ENCODE data around the gene TMEM45B.
"Not testable (repeated sequence)": the region's sequence is repeated elsewhere in the genome, so short reads cannot be mapped to it uniquely, and the experiment has no call there.

The TMEM45B gene

DNA sequence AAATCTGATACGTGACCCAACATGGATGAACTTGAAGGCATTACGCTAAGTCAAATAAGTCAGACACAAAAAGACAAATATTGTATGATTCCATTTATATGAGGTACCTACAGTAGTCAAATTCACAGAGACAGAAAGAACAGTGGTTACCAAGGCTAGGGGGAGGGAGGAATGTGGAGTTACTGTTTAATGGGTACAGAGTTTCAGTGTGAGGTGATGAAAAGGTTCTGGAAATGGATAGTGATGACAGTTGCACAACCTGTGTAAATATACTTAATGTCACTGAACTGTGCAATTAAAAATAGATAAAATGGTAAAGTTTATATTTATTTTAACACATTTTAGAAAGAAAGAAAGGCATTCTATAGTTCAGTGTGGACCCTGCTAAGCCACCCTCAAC lies 24.1 kb upstream of the TMEM45B start:
- H3K4me3 ChIP-seq (ENCODE audit: low read length): no peak overlapping the region
- TF ChIP-seq ZNF274 (IDR thresholded peaks at IDR 0.05; ENCODE audit: low read depth, low read length): no peak

DNA sequence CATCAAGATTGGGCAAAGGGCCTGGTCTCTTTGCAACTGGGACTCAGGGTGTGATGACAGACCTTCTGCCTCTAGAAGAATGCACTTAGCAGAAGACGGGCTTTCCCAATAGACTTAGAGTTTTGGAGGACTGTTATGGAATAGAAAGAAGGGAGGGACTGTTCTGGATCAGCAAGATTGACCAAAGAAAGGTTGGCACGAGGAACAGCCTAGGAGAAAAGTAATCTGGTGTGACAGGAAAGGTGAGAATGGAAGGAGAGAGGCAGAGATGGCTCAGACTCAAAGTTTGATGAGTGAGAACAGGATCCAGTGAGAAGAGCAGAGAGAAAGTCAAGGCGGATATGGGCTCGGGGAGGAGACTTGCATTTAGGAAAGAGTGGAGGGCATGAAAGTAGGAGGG lies 23.0 kb upstream of the TMEM45B start:
- no peak overlapping the region for H3K4me3 ChIP-seq (ENCODE audit: low read length)
- no peak for TF ChIP-seq ZNF274 (IDR thresholded peaks at IDR 0.05; ENCODE audit: low read depth, low read length)

DNA sequence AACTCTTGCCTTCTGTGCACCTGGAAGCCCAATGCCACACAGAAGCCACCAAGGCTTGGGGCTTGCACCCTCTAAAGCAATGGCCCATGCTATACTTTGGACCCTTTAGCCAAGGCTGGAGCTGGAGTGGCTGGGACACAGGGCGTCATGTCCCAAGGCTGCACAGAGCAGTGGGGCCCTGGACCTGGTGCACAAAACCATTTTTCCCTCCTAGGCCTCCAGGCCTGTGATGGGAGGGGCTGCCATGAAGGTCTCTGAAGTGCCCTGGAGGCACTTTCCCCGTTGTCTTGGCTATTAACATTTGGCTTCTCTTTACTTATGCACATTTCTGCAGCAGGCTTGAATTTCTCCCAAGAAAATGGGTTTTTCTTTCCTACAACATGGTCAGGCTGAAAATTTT lies 20.6 kb upstream of the TMEM45B start:
- H3K4me3 ChIP-seq (ENCODE audit: low read length): no peak overlapping the region
- TF ChIP-seq ZNF274 (IDR thresholded peaks at IDR 0.05; ENCODE audit: low read depth, low read length): no peak

DNA sequence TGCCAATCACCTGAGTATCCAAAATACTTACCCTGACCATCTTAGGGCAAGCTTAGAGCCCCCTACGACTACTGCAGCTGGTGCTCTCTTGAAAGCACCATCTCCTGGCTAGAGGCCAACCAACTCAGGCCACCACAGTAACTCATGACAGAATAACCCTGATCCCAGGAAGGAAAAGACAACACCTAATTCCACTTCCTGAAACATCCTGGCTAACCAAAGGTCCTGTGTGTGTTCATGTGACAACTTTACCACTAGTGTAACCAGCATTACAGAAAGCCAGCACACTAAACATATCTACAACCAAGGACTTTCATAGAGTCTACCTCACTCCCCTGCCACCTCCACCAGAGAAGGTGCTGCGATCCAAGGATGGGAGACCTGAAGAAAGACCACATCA lies 17.4 kb upstream of the TMEM45B start:
- no peak overlapping the region for H3K4me3 ChIP-seq (ENCODE audit: low read length)
- no peak for TF ChIP-seq ZNF274 (IDR thresholded peaks at IDR 0.05; ENCODE audit: low read depth, low read length)

DNA sequence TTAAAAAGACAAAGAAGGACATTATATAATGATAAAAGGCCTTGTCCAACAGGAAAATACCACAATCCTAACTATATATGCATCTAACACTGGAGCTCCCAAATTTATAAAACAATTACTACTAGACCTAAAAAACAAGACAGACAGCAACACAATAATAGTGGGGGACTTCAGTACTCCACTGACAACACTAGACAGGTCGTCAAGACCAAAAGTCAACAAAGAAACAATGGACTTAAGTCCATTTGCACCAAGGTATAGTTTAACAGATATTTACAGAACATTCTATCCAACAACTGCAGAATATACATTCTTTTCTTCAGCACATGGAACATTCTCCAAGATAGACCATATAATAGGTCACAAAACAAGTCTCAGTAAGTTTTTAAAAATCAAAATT lies 15.5 kb upstream of the TMEM45B start:
- not testable (repeated sequence) for H3K4me3 ChIP-seq (ENCODE audit: low read length)

DNA sequence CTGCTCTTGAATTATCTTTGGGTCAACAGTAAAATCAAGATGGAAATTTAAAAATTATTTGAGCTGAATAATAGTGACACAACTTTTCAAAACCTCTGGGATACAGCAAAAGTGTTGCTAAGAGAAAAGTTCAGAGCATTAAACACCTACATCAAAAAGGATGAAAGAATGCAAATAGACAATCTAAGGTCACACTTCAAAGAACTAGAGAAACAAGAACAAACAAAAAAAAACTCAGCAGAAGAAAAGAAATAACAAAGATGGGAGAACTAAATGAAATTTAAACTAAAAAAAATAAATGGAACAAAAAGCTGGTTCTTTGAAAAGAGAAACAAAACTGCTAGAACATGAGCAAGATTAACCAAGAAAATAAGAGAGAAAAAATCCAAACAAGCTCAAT lies 15.0 kb upstream of the TMEM45B start:
- no peak overlapping the region for H3K4me3 ChIP-seq (ENCODE audit: low read length)
- TF ChIP-seq ZNF274 (IDR thresholded peaks at IDR 0.05; ENCODE audit: low read depth, low read length): no peak

DNA sequence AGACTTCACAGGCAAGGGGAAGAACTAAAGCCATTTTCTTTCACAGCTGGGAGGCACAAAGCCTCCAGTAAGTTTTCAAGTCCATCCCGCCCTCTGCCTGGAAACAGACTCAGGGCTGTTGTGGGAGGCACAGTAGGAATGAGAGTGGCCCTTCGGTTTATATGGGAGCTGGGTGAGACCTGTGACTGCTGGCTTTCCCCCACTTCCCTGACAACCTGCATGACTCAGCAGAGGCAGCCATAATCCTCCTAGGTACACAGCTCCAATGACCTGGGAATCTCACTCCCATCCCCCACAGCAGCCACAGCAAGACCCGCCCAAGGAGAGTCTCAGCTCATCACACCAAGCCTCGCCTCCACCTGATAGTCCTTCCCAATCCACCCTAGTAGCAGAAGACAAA lies 12.1 kb upstream of the TMEM45B start:
- TF ChIP-seq ZNF274 (IDR thresholded peaks at IDR 0.05; ENCODE audit: low read depth, low read length): no peak
- no peak overlapping the region for H3K4me3 ChIP-seq (ENCODE audit: low read length)

DNA sequence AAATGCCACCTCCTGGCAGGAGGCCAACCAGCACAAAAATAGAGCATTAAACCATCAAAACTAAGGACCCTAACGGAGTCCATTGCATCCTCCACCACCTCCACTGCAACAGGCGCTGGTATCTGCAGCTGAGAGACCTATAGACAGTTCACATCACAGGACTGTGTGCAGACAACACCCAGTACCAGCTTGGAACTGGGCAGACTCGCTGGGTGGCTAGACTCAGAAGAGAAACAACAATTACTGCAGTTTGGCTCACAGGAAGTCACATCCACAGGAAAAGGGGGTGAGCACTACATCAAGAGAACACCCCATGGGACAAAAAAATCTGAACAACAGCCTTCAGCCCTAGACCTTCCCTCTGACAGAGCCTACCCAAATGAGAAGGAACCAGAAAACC lies 11.6 kb upstream of the TMEM45B start:
- no peak for TF ChIP-seq ZNF274 (IDR thresholded peaks at IDR 0.05; ENCODE audit: low read depth, low read length)

DNA sequence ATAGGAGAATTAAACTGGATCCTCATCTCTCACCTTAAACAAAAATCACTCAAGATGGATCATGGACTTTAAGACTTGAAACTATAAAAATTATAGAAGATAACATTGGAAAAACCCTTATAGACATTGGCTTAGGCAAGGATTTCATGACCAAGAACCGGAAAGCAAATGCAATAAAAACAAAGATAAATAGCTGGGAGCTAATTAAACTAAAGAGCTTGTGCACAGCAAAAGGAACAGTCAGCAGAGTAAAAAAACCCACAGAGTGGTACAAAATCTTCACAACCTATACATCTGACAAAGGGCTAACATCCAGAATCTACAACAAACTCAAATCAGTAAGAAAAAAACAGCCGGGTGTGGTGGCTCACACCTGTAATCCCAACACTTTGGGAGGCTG lies 7.4 kb upstream of the TMEM45B start:
- H3K4me3 ChIP-seq (ENCODE audit: low read length): not testable (repeated sequence)

More for the DNA sequence above, 11.6 kb upstream of the TMEM45B start:
- no peak overlapping the region for H3K4me3 ChIP-seq (ENCODE audit: low read length)

DNA sequence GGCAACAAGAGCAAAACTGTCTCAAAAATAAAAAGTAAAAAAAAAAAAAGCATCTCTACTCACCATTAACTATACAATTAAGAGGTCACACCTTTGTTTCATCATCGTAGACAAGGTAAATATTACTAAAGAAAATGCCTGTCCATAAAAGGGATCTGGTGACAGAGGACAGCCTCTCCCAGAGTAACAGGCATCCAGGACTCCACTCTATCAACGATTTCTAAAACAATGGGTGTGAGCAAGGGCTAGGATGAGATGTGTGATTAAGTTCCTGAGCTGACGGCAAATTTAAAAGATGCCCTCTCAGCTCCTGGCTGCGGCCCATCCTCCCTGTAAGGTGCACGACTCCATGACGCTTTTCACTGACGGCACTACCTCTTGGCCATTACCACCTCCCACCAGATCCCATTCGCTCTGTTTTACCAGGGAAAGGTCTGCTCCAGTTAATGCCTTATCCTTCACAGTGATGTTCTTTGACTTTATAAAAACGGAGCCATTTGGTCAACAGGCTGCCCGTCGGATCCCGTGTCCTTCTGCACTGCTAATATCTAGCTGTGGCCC lies 2.3 kb upstream of the TMEM45B start:
- H3K4me3 ChIP-seq (ENCODE audit: low read length): no peak overlapping the region

DNA sequence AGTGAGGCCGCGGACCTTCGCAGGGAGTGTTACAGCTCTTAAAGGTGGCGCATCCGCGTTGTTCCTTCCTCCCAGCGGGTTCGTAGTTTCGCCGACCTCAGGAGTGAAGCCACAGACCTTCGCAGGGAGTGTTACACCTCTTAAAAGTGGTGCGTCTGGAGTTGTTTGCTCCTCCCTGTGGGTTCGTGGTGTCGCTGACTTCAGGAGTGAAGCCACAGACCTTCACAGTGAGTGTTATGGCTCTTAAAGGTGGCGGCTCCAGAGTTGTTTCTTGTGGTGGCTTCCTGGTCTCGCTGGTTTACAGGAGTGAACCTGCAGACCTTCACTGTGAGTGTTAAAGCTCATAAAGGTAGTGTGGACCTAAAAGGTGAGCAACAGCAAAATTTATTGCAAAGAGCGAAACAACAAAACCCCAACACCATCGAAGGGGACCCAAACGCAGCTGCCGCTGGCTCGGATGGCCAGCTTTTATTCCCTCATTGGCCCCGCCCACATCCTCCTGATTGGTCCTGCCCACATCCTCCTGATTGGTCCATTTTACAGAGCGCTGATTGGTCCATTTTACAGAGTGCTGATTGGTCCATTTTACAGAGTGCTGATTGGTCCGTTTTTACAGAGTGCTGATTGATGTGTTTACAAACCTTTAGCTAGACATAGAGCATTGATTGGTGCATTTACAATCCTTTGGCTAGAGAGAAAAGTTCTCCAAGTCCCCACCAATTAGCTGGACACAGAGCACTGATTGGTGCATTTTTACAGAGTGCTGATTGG lies 1.2 kb upstream of the TMEM45B start:
- H3K4me3 ChIP-seq (ENCODE audit: low read length): no peak overlapping the region
- TF ChIP-seq ZNF274 (IDR thresholded peaks at IDR 0.05; ENCODE audit: low read depth, low read length): no peak

More for the DNA sequence above, 2.3 kb upstream of the TMEM45B start:
- no peak for TF ChIP-seq ZNF274 (IDR thresholded peaks at IDR 0.05; ENCODE audit: low read depth, low read length)

DNA sequence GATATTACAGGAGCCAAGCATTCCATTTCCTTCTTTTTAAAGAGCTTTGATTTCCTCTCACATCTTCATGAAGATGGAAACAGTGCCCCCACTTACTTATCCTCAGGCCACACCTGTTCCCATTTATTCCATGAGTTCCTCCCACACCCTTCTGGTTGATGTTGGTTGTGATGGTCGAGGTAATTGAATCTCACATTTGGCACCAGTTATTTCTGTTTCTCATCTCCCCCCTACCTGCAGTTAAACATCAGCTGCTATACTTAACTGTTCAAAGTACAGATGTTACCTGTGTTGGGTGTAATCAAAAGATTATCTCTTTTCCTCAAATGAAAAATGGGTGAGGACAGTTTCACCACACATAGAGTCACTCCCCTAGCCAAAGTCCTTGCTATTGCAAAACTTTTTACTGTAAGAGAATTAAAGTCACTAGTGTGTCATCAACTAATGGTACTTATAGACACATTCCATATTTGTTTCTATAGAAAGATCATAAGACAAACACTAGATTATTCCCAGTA lies 1.9 kb downstream of the TMEM45B start:
- no peak overlapping the region for H3K4me3 ChIP-seq (ENCODE audit: low read length)
- TF ChIP-seq ZNF274 (IDR thresholded peaks at IDR 0.05; ENCODE audit: low read depth, low read length): no peak

DNA sequence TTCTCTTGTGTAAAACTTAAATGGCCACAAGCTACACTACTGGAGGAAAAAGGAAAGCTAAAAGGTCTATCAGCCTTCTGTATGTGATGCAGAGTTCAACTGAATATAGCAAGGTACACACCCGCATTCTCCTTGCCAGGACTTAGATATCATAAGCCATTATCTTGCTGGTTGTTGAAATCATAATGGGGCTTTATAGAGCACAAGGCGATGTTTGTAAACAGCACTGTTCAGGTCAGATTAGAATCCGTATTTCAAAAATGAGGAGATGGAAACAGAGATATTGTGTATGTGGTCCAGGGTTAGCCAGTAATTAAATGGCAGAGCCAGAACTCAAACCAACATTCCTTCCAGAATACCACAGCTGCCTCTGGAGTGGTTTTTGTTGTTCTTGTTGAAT lies 2.6 kb downstream of the TMEM45B start:
- not testable (repeated sequence) for H3K4me3 ChIP-seq (ENCODE audit: low read length)

DNA sequence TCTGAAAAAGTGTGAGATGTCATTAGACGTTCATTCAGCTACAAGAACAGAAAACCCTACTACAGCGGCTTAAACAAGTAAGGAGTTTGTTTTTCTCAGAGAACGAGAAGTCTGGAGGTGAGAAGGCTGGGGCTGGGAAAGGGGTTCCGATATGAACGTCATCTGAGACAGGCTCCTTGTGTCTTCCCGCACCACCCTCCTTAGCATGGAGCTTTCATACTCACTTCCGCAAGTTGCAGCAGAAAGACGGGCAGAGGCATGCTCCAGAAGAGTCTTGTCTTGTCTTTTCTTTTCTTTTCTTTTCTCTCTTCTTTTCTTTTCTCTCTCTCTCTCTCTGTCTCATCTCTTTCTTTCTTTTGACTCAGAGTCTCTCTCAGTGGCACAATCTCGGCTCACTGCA lies 3.6 kb downstream of the TMEM45B start:
- no peak overlapping the region for H3K4me3 ChIP-seq (ENCODE audit: low read length)

DNA sequence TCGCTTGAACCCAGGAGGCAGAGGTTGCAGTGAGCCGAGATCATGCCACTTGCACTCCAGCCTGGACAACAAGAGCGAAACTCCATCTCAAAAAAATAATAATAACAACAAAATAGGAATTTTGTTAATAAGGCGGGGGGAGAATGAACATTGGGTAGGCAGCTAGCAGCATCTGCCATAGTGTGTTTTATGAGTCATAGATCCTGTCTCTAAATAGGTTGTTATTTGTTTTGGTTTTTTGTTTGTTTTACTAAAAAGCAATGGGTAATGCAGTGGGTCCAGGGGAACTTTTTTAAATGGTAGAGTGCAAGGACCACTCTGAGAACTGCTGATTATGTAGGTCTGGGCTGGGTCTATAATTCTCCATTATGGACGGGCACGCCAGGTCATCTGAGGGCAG lies 4.6 kb downstream of the TMEM45B start:
- not testable (repeated sequence) for H3K4me3 ChIP-seq (ENCODE audit: low read length)

More for the DNA sequence above, 3.6 kb downstream of the TMEM45B start:
- TF ChIP-seq ZNF274 (IDR thresholded peaks at IDR 0.05; ENCODE audit: low read depth, low read length): no peak

DNA sequence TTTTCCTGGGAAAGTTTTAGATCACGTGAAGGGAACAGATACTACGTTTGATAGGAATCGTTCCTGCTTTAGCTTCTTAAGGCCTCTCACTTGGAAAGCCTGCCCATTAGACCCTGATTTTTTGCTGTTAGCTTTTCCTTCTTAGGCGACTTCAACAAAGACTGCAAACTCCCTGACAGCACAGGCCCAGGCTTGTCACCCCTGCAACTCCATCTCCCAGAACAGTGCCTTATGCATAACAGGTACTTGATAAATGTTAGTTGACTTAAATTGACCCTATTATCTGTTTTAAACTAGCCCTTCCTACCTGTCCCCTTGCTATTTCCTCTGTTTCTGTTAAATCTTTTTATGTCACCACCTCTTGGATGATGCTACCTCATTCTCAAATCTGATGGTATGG lies 7.6 kb downstream of the TMEM45B start:
- not testable (repeated sequence) for H3K4me3 ChIP-seq (ENCODE audit: low read length)

DNA sequence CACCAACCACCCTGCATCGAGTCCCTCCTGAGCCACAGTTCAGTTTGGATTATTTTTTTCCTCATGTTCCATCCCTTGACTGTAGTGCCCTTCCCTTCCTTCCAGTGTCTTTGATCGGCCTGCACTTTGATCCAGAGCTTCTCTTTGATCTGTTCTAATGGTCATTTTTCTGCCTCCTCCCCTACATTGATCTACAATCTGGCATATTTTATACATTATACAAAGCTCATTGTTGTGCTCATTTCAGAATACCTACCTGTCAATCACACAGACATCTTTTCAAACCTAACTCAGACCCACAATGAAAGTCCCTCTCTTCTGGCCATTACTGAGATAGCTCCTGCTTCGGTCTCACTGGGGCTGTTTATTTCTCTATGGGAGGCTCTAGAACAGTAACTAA lies 8.2 kb downstream of the TMEM45B start:
- H3K4me3 ChIP-seq (ENCODE audit: low read length): not testable (repeated sequence)

All from GM08714 (cell line).